Measurements from ENCODE around the gene LETMD1. TPM values are rescaled to one million over a fixed set of nuclear protein-coding genes. Genes with fewer than 3 reads are reported as not detected.
A peak's percentile ranks its signal among the peaks of the same experiment; 100 is the strongest.

LETMD1 gene
- total and polyA plus RNA-seq, 2 of the 13 experiments (the other 11 are each of a cell fraction or from before 2014, with no cell fraction given): 43.3 to 87.7 TPM

- no peaks in the 10 kb centered on the region for H4K20me1 ChIP-seq (ENCODE audit: insufficient read depth, low read length)
- ChIA-PET POLR2A (interaction anchor here (1.4 to 2.8 kb wide), 3 partner anchors 11 to 44 kb away, joined by 3 to 16 read pairs (median 4); partner anchors contain the start of genes CSRNP2 and SLC11A2), CTCF (ENCODE audit: low intra/inter-chr PET ratio, low total read pairs) (no interaction called here)
- H3K27ac ChIP-seq (ENCODE audit: extremely low read length, insufficient read depth, low read length): no peak overlapping the region
- peak; percentile 46 for FAIRE-seq
- H3K27me3 ChIP-seq (ENCODE audit: control insufficient read depth in 1 of 2, insufficient read depth in 2 of 2, low read length in 2 of 2): no peaks in the 10 kb centered on the region
- H3K9me3 ChIP-seq (ENCODE audit: low read length): no peaks in the 10 kb centered on the region
- H3K9ac ChIP-seq (ENCODE audit: insufficient read depth, low read depth, low read length): no peak overlapping the region
- WGBS (ENCODE audit: low lambda C conversion rate): 68% methylated on average over 3 of the region's 3 CpGs
- no peak overlapping the region for H3K4me3 ChIP-seq (replicated peaks in 1 of 3; ENCODE audit: insufficient read depth in 1 of 3, low read depth in 2 of 3, low read length in 3 of 3)
- no TSS peak for BruUV-seq (replicated peaks)
- intact Hi-C loops (cut with micrococcal nuclease; ENCODE audit: unreplicated experiment): no loop called here
- H3K79me2 ChIP-seq (ENCODE audit: insufficient read depth, low read length): no peaks in the 10 kb centered on the region
- H3K4me2 ChIP-seq (ENCODE audit: low read depth, low read length): no peak overlapping the region
- peaks cover 7 to 31% of the 10 kb centered on the region in 2 experiments for H3K36me3 ChIP-seq (replicated peaks in 1 of 2; ENCODE audit: control insufficient read depth in 1 of 2, insufficient read depth in 2 of 2, low read length in 2 of 2)
- ATAC-seq: peak; percentile 22; the same call in 1 of the 3 replicates
- in situ Hi-C loops (cut with HindIII; ENCODE audit: extremely low pct_ligation_motif_present, low pct_unique_long_range_greater_than_20kb): no loop called here
- peaks cover 31% of the 10 kb centered on the region for H3K4me1 ChIP-seq (ENCODE audit: insufficient read depth, low read length)
- peak; percentile 50 for DNase-seq (ENCODE audit: low spot score)
- no peak overlapping the region for H2AFZ ChIP-seq (ENCODE audit: low read length)
- TF ChIP-seq, protein P1, sequence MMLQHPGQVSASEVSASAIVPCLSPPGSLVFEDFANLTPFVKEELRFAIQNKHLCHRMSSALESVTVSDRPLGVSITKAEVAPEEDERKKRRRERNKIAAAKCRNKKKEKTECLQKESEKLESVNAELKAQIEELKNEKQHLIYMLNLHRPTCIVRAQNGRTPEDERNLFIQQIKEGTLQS (CRISPR knock-in tag; IDR thresholded peaks at IDR 0.05): peak; percentile 24; the same call in 1 of the 2 replicates
- no peak for TF ChIP-seq RBM22 (optimal IDR thresholded peaks at IDR 0.05; ENCODE audit: low read length)
- peak; percentile 75 for TF ChIP-seq ZNF281 (CRISPR knock-in tag; IDR thresholded peaks at IDR 0.05; ENCODE audit: borderline replicate concordance)
- no peak for TF ChIP-seq SOX13 (IDR thresholded peaks at IDR 0.05)
- 0 out of 4 replicates have a peak, but pooled peaks of 1 of the 2 experiments have one; percentile 7 for TF ChIP-seq SOX13 (CRISPR knock-in tag; conservative IDR thresholded peaks at IDR 0.05 in 1 of 2, IDR thresholded peaks at IDR 0.05 in 1 of 2)
- TF ChIP-seq CHD4 (IDR thresholded peaks at IDR 0.05; ENCODE audit: borderline replicate concordance, low read length): no peak
- no peak for TF ChIP-seq KLF13 (CRISPR knock-in tag; IDR thresholded peaks at IDR 0.05)
- TF ChIP-seq ZNF451 (CRISPR knock-in tag; IDR thresholded peaks at IDR 0.05): no peak
- peak; percentile 19; the same call in 1 of the 2 replicates for TF ChIP-seq RAD51 (IDR thresholded peaks at IDR 0.05; ENCODE audit: borderline replicate concordance)
- no peak for TF ChIP-seq ZNF772 (CRISPR knock-in tag; IDR thresholded peaks at IDR 0.05)
- TF ChIP-seq AKNA (CRISPR knock-in tag; IDR thresholded peaks at IDR 0.05; ENCODE audit: borderline replicate concordance): no peak
- 0 out of 2 replicates have a peak, but pooled peaks have one; percentile 26 for TF ChIP-seq FOSL2 (CRISPR knock-in tag; IDR thresholded peaks at IDR 0.05)
- no peak for TF ChIP-seq HMGA1 (CRISPR knock-in tag; conservative IDR thresholded peaks at IDR 0.05)
- TF ChIP-seq ZNF331 (CRISPR knock-in tag; IDR thresholded peaks at IDR 0.05): peak; percentile 35; the same call in 1 of the 2 replicates
- TF ChIP-seq PITX1 (CRISPR knock-in tag; IDR thresholded peaks at IDR 0.05): no peak
- no peak for TF ChIP-seq NR1H2 (CRISPR knock-in tag; IDR thresholded peaks at IDR 0.05; ENCODE audit: borderline replicate concordance, low read depth)
- peak; percentile 53; the same call in 1 of the 2 replicates for TF ChIP-seq THAP11 (CRISPR knock-in tag; IDR thresholded peaks at IDR 0.05)
- TF ChIP-seq ZNF225 (CRISPR knock-in tag; IDR thresholded peaks at IDR 0.05): no peak
- no peak for TF ChIP-seq ZNF34 (CRISPR knock-in tag; IDR thresholded peaks at IDR 0.05; ENCODE audit: borderline replicate concordance)
Measured at GRCh38 chr12:51070004-51070403, 21.9 kb downstream of the LETMD1 start.
